ENCODE data around the gene LCN1.

The LCN1 gene

DNA sequence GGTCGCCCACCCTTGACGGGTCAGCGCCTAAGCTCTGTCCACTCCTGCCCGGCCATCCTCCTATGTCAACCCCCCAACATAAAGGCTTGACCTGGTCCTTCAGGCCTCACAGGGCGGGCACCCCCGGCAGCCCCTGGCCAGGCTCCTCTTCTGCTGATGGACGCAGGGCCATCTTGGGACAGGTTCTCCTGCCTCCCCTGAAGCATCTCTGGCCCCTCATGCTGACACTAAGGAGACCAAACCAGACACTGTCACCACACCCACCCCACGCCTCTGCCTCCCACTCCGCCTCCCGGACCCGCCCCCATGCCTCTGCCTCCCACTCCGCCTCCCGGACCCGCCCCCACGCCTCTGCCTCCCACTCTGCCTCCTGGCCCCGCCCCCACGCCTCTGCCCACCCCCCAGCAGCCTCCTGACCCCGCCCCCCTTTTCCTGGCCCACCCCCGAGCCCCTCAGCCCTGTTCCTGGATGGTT is 31.5 kb downstream of the LCN1 start:
- DNase-seq (ENCODE audit: low read depth in 2 of 2) = no peak
- no peak for TF ChIP-seq CTCF (IDR thresholded peaks at IDR 0.05; ENCODE audit: low read depth, low read length)
- no peak overlapping the region for H3K4me3 ChIP-seq (replicated peaks in 1 of 2; ENCODE audit: low read depth in 2 of 2, low read length in 2 of 2)

DNA sequence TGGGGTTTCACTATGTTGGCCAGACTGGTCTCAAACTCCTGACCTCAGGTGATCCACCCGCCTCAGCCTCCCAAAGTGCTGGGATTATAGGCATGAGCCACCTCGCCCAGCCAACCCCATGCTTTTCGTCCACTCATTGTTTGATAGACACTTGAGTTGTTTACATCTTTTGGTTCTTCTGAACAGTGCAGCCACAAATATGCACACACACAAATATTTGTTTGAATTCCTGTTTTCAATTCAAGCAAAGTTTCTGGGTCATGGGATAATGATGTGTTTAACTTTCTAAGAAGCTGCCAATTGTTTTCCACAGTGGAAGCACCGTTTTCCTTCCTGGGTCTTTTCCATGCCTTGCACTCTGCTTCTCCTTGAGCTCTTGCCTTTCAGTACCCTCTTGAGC is 33.5 kb downstream of the LCN1 start:
- DNase-seq (ENCODE audit: low read depth in 2 of 2) = no peak
- TF ChIP-seq CTCF (IDR thresholded peaks at IDR 0.05; ENCODE audit: low read depth, low read length) = no peak
- no peak overlapping the region for H3K4me3 ChIP-seq (replicated peaks in 1 of 2; ENCODE audit: low read depth in 2 of 2, low read length in 2 of 2)

DNA sequence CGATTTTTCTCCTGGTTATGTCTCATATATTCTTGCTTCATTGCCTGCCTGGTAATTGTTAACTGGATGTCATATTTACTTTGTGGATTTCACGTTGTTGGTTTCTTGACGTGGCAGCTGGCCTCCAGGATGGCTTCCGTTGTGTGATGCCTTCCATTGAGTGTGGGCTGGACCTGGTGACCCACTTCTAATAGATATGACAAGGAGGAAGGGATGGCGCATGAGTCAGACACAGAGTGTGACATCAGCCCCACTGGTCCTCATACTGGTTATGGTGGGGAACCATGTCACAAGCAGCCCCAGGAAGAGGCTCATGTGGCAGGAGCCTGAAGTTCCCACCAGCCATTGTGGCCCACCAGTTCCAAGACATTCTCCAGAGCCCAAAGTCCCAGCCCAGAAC is 34.0 kb downstream of the LCN1 start:
- no peak for DNase-seq (ENCODE audit: low read depth in 2 of 2)

GRCh38 chr9:135555910-135556309 is 34.7 kb downstream of the LCN1 start:
- TF ChIP-seq CTCF (IDR thresholded peaks at IDR 0.05; ENCODE audit: low read depth, low read length) = no peak
- DNase-seq (ENCODE audit: low read depth in 2 of 2) = no peak
- H3K4me3 ChIP-seq (replicated peaks in 1 of 2; ENCODE audit: low read depth in 2 of 2, low read length in 2 of 2) = no peak overlapping the region

More for the DNA sequence above, 34.0 kb downstream of the LCN1 start:
- no peak for TF ChIP-seq CTCF (IDR thresholded peaks at IDR 0.05; ENCODE audit: low read depth, low read length)
- no peak overlapping the region for H3K4me3 ChIP-seq (replicated peaks in 1 of 2; ENCODE audit: low read depth in 2 of 2, low read length in 2 of 2)

DNA sequence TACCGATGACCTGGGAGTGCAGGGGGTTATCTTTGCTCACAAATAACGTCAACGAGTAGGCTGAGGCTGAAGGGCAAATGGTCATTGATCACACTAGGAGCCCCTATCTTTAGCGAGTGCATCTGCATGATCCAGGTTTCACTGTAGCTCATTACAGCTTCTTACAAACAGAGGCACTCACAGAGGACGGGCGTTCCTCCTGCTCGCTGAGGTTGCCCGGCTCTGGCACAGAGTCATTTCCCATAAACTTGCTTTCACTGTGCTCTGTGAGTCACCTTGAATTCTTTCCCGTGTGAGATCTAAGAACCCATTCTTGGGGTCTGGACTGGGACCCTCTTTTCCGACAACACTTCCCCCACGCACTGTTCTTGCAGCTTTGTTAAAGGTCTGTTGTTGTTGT is 38.4 kb downstream of the LCN1 start:
- no peak for TF ChIP-seq CTCF (IDR thresholded peaks at IDR 0.05; ENCODE audit: low read depth, low read length)
- peak; percentile 24 to 29 for DNase-seq (ENCODE audit: low read depth in 2 of 2)
- H3K4me3 ChIP-seq (replicated peaks in 1 of 2; ENCODE audit: low read depth in 2 of 2, low read length in 2 of 2) = no peak overlapping the region

- DNase-seq (ENCODE audit: low read depth in 2 of 2) = no peak
- TF ChIP-seq CTCF (IDR thresholded peaks at IDR 0.05; ENCODE audit: low read depth, low read length) = no peak
- H3K4me3 ChIP-seq (replicated peaks in 1 of 2; ENCODE audit: low read depth in 2 of 2, low read length in 2 of 2) = no peak within 1 kb of the TSS
These were observed 40.4 kb downstream of the LCN1 start, which contains the start of gene PAEP for GRCh38 chr9:135561391-135562234. Gene PAEP (plus strand): TSS chr9:135561756.

Measured in cardiac fibroblast (primary cell).